ENCODE data around the gene GALNT9.
A peak's percentile ranks its signal among the peaks of the same experiment; 100 is the strongest.
"Not testable (repeated sequence)": the region's sequence is repeated elsewhere in the genome, so short reads cannot be mapped to it uniquely, and the experiment has no call there.

The GALNT9 gene

GRCh38 chr12:132158677-132159554, 170.5 kb downstream of the GALNT9 start:
- DNase-seq (ENCODE audit: low read depth in 2 of 2) = no peak

- DNase-seq (ENCODE audit: low read depth in 2 of 2) = no peak
These were observed 171.5 kb downstream of the GALNT9 start for GRCh38 chr12:132157733-132158409.

DNA sequence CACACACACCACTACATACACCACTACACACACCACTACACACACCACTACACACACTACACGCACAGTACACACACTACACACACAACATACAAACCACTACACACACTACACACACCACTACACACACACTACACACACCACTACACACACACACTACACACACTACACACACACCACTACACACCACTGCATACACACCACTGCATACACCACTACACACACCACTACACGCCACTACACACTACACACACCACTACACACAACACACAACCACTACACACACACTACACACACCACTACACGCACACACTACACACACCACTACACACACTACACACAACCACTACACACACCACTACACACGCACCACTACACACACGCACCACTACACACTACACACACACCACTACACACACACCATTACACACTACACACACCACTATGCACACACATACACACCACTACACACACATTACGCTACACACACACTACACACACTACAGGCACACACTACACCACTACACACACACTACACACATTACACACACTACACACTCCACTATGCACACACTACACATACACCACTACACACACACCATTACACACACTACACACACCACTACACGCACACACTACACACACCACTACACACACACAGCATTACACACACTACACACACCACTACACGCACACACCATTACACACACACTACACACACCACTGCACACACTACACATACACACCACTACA, 172.6 kb downstream of the GALNT9 start:
- DNase-seq (ENCODE audit: low read depth in 2 of 2) = no peak

DNA sequence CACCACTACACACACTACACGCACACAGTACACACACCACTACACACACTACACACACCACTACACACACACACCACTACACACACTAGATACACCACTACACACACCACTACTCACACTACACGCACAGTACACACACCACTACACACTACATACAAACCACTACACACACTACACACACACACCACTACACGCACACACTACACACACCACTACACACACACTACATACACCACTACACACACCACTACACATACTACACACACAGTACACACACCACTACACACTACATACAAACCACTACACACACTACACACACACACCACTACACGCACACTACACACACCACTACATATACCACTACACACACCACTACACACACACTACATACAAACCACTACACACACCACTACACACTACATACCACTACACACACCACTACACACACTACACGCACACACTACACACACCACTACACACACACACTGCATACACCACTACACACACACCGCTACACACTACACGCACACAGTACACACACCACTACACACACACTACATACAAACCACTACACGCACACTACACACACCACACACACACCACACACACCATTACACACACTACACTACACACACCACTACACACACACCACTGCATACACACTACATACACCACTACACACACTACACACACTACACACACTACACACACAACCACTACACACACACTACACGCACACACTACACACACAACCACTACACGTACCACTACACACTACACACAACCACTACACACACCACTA, 173.4 kb downstream of the GALNT9 start:
- no peak for DNase-seq (ENCODE audit: low read depth in 2 of 2)

- DNase-seq (ENCODE audit: low read depth in 2 of 2) = no peak
These were observed 174.2 kb downstream of the GALNT9 start for GRCh38 chr12:132154941-132155770.

GRCh38 chr12:132154341-132154761, 175.0 kb downstream of the GALNT9 start:
- DNase-seq (ENCODE audit: low read depth in 2 of 2) = no peak

GRCh38 chr12:132153501-132154340, 175.7 kb downstream of the GALNT9 start:
- DNase-seq (ENCODE audit: low read depth in 2 of 2) = peak; percentile 36 to 58

DNA sequence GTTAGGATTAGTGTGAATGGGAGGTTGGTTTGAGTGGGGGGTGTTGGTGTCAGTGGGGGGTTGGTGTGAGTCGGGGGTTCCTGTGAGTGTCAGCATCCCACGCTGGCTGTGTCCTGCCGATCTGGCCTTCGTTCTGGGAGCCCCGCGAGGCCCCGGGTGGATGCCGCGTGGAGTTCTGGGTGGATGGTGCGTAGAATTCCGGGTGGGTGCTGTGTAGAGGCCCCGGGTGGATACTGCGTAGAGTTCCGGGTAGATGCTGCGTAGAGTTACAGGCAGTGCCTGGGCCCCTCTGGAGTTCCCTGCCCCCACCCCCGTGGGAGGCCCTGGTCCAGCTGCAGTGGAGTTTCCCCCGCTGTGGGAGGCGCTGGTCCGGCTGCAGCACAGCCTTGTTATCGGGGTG, 176.4 kb downstream of the GALNT9 start:
- no peak for DNase-seq (ENCODE audit: low read depth in 2 of 2)

GRCh38 chr12:132152411-132152821, 177.0 kb downstream of the GALNT9 start:
- DNase-seq (ENCODE audit: low read depth in 2 of 2) = no peak

GRCh38 chr12:132151766-132152410, 177.5 kb downstream of the GALNT9 start:
- no peak for DNase-seq (ENCODE audit: low read depth in 2 of 2)

DNA sequence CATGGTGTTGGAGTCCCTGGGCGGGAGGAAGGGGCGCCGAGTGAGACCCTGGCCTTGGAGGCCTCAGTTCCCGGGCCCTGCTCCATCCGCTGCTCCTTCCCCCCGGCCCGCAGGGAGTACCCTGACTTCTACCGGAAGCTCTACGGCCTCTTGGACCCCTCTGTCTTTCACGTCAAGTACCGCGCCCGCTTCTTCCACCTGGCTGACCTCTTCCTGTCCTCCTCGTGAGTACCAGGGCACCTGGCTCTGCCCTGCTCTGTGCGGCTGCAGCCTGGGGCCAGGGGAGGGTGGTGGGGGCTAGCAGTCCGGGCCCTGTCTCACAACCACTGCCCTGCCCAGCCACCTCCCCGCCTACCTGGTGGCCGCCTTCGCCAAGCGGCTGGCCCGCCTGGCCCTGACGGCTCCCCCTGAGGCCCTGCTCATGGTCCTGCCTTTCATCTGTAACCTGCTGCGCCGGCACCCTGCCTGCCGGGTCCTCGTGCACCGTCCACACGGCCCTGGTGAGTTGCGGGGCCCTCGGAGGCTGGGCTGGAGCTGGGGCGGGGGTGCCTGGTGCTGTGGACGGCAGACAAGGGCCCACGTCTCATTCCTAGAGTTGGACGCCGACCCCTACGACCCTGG, 178.1 kb downstream of the GALNT9 start:
- no peak for DNase-seq (ENCODE audit: low read depth in 2 of 2)

GRCh38 chr12:132150780-132151144, 178.6 kb downstream of the GALNT9 start:
- no peak for DNase-seq (ENCODE audit: low read depth in 2 of 2)

GRCh38 chr12:132149526-132149925, 179.9 kb downstream of the GALNT9 start:
- not testable (repeated sequence) for DNase-seq (ENCODE audit: low read depth in 2 of 2)

DNA sequence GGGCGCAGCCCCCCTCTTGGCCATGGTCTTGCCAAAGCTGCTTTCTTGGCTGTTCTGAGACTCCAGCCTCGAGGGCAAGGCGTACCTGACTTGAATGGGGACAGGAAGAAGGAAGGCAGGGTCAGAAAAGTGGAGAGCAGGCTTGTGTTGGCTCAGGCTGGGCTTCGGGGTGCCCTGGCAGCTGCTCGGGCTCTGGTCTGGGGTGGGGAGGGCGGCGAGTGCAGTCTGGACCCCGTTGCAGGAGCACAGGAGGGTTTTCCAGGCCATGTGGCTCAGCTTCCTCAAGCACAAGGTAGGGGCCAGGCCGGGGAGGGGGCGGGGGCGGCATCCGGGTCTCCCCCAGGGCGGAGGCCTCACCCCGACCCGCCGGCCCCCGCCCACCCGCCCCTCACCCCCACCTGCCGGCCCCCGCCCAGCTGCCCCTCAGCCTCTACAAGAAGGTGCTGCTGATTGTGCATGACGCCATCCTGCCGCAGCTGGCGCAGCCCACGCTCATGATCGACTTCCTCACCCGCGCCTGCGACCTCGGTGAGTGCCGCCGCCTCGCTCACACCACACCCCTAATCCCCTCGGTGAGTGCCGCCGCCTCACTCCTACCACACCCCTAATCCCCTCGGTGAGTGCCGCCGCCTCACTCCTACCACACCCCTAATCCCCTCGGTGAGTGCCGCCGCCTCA, 180.9 kb downstream of the GALNT9 start:
- DNase-seq (ENCODE audit: low read depth in 2 of 2) = no peak

- no peak for DNase-seq (ENCODE audit: low read depth in 2 of 2)
These were observed 181.7 kb downstream of the GALNT9 start for GRCh38 chr12:132147423-132148367.

DNA sequence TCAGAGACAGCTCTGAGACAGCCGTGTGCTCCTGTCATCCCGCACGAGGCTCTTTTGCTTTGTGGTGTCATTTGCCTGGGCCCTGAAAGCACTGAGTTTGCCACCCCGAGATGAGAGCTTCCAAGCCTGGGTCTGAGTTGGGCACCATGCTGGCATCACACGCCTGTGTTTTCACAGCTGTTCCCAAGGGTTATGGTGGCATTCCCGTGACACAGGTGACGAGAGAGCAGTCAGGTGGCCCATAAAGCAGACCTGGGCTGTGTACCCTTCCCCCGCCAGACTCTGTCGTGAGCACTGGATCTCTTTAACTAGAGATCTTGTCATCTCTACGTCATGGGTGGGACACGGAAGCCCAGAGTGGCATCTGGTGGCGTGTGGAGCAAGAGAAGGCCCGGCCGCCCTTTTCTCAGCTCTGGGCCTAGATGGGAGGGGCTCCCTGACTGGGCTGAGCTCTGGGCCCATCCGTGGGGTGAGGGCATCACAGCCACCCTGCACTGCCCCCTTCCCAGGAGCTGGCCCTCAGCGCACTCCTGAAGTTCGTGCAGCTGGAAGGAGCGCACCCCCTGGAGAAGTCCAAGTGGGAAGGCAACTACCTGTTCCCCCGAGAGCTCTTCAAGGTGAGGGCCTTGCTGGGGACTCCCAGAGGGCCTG, 182.5 kb downstream of the GALNT9 start:
- no peak for DNase-seq (ENCODE audit: low read depth in 2 of 2)

All from stimulated activated CD4-positive, alpha-beta T cell treated with anti-CD3 and anti-CD28 coated beads, Interleukin-15, amount 100 ng/mL, for 48 hours (primary cell).